Epithelial cell of prostate (primary cell): ENCODE results near the gene LPO.

Experiments
- DNase-seq: peaks from one replicate; pipeline ENCODE4 v3.0.0-alpha.2; 2011; ENCODE audit warnings: low read depth, low spot score
- H3K27ac ChIP-seq: fragments of 450-650 bp; 2 replicates; pipeline ENCODE4 v1.5.1; 2017; ENCODE audit warnings: mild to moderate bottlenecking

The LPO gene

GRCh38 chr17:58238147-58238634, at the start of gene LPO:
Gene LPO, plus strand, starts transcription at chr17:58238584. Its CDS starts 4,396 bp downstream, at chr17:58242980.
- DNase-seq, result no peak
- H3K27ac ChIP-seq, result no peak within 1 kb of the TSS

- H3K27ac ChIP-seq, result no peak overlapping the region
- peak; percentile 48 for DNase-seq
Measured at GRCh38 chr17:58189436-58190146, 48.8 kb upstream of the LPO start.

DNA sequence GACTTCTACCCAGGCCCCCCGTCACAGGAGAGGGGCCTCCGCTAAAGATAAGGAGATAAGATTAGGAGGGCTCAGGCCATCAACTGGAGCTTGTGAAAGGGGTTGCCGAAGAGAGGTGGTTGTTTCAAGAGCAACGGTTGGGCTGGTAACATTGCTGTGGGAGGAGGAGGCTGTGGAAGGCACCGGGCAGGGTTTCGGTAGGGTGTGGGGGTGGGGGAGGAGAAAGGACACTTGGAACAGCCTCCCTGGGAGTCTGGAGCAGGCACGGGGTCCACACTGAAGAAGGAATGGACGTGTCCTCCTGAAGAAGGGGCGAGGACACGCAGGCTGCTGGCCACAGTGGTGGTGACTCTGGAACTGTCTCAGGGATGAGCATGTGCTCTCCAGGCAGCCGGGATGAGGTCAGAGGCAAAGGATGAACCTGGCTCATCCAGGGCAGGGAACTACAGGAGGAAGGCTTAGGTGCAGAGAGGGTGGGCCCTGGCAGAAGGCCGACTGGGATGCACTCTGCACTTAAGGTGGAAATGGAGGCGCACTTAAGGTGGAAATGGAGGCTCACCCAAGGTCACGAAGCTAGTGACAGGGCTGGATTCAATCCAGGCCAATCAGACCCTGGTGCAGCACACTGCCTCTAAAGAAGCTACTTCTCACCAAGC, 47.0 kb upstream of the LPO start:
- DNase-seq, result no peak
- no peak overlapping the region for H3K27ac ChIP-seq

- H3K27ac ChIP-seq, result no peak within 1 kb of the TSS
- DNase-seq, result no peak
Measured at GRCh38 chr17:58192612-58193011, 45.8 kb upstream of the LPO start, which contains the start of gene EPX. Gene EPX, plus strand, starts transcription at chr17:58192726. Its CDS starts 121 bp downstream, at chr17:58192847.

GRCh38 chr17:58193641-58194255, 44.6 kb upstream of the LPO start:
- DNase-seq, result no peak
- H3K27ac ChIP-seq, result no peak overlapping the region

DNA sequence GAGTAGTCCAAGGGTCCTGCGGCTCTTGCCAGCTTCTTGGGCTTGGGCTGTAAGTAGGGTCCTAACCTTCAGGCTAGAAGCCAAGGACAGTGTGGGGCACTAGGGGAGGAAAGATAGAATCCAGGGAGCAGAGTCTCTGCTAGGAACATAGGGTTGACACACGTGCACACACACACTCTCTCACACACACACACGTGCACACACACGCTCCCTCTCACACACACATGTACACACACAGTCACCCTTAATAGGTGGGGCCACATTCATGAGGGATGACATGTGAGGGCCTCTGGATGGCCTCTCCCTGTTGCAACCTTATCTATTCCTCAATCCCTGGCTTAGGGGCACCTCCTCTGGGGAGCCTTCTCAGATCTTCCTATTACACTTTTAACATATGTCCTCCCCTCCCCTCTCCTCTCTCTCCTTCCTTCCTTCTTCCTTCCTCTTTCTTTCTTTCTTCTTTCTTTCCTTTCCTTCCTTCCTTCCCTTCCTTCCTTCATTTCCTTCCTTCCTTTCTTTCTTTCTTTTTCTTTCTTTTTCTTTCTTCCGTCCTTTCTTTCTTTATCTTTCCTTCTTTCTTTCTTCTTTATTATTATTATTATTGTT, 42.8 kb upstream of the LPO start:
- DNase-seq, result no peak
- no peak overlapping the region for H3K27ac ChIP-seq

DNA sequence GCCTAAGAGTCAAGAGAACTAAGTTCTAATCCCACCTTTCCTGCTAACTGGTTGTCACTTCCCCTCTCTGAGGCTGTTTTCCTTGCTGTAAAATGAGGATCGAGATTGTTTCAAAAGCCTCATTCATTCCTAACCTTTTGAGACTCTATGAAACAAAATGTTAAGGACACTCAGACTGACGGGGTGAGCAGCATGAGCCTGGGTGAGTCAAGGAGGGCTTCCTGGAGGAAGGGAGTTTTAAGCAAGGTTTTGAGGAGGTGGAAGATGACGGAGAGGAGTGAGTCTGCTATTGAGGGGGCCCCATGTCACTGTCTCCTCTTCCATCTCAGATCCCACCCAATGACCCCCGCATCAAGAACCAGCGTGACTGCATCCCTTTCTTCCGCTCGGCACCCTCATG, 41.8 kb upstream of the LPO start:
- no peak overlapping the region for H3K27ac ChIP-seq
- no peak for DNase-seq

DNA sequence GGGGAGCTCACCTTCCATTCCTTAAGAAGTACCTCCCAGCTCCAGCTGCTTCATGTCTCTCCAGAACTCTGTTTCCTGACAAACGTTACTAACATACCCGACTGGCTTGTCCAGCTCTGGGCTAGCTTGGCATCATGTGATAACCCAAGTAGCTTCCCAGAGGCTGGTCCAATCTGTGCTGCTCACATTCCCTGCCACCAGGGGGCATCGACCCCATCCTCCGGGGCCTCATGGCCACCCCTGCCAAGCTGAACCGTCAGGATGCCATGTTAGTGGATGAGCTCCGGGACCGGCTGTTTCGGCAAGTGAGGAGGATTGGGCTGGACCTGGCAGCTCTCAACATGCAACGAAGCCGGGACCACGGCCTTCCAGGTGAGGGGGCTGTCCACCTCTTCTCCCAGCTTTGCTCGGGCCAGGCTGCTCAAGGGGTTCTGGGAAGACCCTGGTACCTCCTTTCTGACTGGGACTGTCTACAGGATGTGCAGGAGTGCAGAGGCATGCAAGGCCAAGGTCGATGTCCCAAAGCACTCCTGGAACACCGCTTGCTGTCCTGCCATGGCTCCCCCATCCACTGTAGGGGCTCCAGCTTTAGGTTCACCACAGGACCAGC, 38.3 kb upstream of the LPO start:
- DNase-seq, result no peak
- H3K27ac ChIP-seq, result no peak overlapping the region

GRCh38 chr17:58202859-58203258, 35.5 kb upstream of the LPO start:
- H3K27ac ChIP-seq, result no peak overlapping the region
- no peak for DNase-seq

DNA sequence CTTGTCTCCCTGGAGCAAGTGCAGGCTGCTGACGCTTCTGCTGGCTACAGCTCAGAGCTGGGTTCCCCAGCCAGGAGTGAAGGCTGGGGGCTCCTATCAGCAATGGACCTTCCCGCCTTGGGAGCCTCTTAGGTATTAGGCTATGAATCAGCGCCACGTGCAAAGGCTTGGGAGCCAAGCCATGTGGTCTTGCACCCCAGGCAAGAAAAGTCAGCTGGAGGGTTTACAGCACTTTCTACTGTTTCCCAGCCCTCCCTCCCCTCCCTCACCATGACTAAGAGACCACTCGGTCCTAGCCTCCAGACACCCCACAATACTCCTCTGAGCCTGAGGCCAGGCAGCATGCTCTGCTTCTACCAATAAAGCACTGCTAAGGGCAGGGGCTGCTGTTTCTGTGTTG, 33.6 kb upstream of the LPO start:
- DNase-seq, result no peak
- H3K27ac ChIP-seq, result no peak overlapping the region

DNA sequence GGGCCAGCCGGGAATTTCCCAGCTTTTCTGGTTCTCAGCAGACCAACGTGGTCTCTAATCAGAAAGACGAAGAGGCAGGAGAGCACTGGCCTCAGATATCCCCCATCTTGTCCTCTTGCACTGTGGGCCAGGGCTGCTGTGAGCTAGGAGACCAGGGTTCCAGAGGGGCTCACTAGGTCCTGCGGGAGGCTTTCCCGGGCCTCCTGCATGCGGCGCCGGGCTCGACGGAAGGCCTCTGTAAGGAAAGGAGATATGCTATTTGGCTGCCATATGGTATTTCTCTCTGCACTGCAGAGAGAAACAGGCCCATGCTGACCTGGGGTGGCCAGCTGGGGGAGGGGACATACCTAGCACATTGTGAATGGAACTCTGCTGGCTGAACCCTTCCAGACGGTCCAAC, 32.4 kb upstream of the LPO start:
- no peak for DNase-seq
- H3K27ac ChIP-seq, result no peak overlapping the region

GRCh38 chr17:58207451-58207850, 30.9 kb upstream of the LPO start:
- no peak for DNase-seq
- H3K27ac ChIP-seq, result no peak overlapping the region

- no peak for DNase-seq
- H3K27ac ChIP-seq, result no peak overlapping the region
Measured at GRCh38 chr17:58208344-58208743, 30.0 kb upstream of the LPO start.

DNA sequence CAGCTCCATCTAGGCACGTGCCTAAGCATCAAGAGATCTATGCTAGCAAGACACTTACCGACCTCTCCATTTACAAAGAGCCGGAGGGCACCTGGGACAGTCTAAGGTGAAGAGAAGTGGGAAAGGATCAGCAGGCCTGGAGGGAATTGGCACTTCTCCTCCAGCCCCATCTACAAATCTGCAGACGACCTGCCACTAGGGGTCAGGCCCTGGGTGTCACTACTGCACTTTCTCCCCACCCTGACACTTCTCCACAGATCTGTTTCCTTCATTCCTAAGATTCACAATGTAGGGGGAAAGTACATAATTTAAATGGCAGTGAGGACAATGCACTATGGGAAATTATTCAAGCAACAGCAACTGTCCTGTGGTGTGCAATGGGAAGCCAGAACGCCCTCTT, 27.5 kb upstream of the LPO start:
- H3K27ac ChIP-seq, result no peak overlapping the region
- no peak for DNase-seq

DNA sequence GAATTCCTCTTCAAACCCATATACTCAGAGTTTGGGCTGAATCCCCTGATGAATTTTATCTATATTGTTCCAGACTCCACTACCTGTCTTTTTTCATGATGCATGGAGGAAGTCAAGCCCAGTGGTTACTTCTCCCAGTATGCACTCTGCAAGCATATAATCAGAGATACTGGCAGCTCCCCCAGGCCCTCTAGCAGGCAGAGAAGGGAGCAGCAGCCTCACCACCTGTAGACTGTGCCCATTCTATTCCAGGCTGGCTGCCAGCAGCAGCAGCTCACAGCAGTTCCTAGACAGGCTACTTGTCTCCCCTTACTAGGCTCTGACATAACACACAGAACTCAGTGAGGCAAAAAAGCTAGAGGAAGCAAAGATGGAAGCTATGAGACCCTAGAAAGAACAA, 22.7 kb upstream of the LPO start:
- no peak for DNase-seq
- H3K27ac ChIP-seq, result no peak overlapping the region

DNA sequence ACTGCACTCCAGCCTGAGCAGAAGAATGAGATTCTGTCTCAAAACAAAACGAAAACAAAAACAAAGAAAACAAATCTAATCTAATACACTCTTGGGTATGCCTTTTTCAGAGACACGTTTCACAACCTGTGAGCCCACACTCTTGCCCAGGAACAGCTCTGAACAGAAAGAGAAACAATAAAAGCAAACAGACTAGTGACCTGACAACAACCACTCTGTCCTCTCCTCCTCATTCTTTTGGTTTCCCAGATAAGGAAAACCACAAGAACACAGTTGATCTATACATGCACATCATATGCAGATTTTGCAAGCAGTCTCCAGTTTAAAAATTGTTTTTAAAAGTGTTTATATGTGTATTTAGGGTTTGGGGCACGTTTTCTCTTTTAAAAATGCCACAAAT, 20.6 kb upstream of the LPO start:
- DNase-seq, result no peak
- no peak overlapping the region for H3K27ac ChIP-seq

GRCh38 chr17:58219007-58219788, 19.2 kb upstream of the LPO start, which contains the start of gene MKS1:
Gene MKS1, minus strand, starts transcription at chr17:58219255. Its CDS starts 25 bp downstream, at chr17:58219230.
- peak within 1 kb of the TSS; percentile 35 for H3K27ac ChIP-seq
- peak; percentile 14 for DNase-seq

GRCh38 chr17:58219789-58220183, 18.6 kb upstream of the LPO start:
- DNase-seq, result no peak
- peak overlapping the region; percentile 35 for H3K27ac ChIP-seq

DNA sequence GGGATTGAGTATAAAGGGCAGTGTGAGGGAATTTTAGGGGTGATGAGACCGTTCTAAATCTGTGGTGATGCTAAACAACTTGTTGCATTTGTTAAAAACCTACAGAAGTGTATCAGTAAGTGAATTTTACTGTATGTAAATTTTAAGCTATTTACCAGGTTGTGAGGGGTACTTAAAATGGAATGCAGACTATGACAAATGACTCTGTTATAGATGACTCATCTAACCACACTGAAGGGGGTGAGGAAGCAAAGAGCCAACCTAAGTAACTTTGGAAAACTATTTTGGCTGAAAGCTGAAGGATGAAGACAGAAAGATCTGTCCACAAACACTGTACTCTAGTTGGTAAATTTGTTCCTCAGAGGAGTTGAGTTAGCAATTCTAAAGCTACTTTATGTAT, 14.1 kb upstream of the LPO start:
- DNase-seq, result no peak
- H3K27ac ChIP-seq, result no peak overlapping the region

DNA sequence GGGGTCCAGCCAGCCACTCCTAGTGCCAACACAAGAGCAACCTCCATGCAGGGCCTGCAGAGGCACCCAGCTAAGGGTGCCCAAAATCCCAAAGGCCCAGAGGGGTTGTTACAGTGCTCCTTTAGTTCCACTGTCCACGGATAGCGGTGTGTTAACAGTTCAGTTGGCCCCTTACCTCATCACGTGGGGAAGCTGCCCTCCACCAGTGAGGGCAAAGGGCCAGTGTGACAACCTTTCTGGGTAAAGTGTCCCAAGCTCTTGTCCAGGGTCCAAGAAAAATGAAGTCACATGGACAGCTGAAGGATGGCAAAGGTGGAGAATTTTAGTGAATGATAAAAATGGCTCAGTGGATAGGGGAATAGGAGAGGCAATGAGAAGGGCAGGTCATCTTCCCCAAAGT, 10.7 kb upstream of the LPO start:
- DNase-seq, result no peak
- H3K27ac ChIP-seq, result no peak overlapping the region
